HEK293 (cell line): ENCODE data around the gene AKAP11.

Source experiments
- CTCF ChIP-seq: fragments of 450-650 bp; formaldehyde crosslinking; IDR thresholded peaks from 2 replicates; pipeline ENCODE4 v1.5.1; 2016; ENCODE audit warnings: missing biosample characterization, missing genetic modification characterization
- TCF7L2 ChIP-seq: IDR thresholded peaks from 2 replicates; pipeline ENCODE4 v1.6.1; 2011; ENCODE audit warnings: low read depth, mild to moderate bottlenecking, inconsistent platforms, low read length, moderate library complexity, borderline replicate concordance
- ZBTB7A ChIP-seq: fragments of 450-650 bp; formaldehyde crosslinking; IDR thresholded peaks from 2 replicates; pipeline ENCODE4 v1.5.1; 2016; ENCODE audit warnings: low read depth, missing biosample characterization, missing genetic modification characterization
- ZNF121 ChIP-seq: fragments of 450-650 bp; formaldehyde crosslinking; IDR thresholded peaks from 2 replicates; pipeline ENCODE4 v1.5.1; 2016; ENCODE audit warnings: missing biosample characterization, missing genetic modification characterization
- ZNF140 ChIP-seq: fragments of 450-650 bp; formaldehyde crosslinking; IDR thresholded peaks from 2 replicates; pipeline ENCODE4 v1.5.1; 2016; ENCODE audit warnings: missing biosample characterization, missing genetic modification characterization
- ZNF18 ChIP-seq: fragments of 450-650 bp; formaldehyde crosslinking; IDR thresholded peaks from 2 replicates; pipeline ENCODE4 v1.5.1; 2016; ENCODE audit warnings: missing biosample characterization, missing genetic modification characterization
- ZNF274 ChIP-seq, 2 experiments: fragments of 200-500 bp in 1 of 2; fragments of 450-650 bp in 1 of 2; sonication (Bioruptor generic) in 1 of 2; formaldehyde crosslinking in 1 of 2; IDR thresholded peaks; 2 replicates each; pipeline versions ENCODE4 v1.5.1 to v1.6.1; 2014 to 2016; ENCODE audit warnings: borderline replicate concordance in 1 of 2, inconsistent platforms in 1 of 2, low read length in 1 of 2, missing biosample characterization in 1 of 2, missing genetic modification characterization in 1 of 2
- ZNF585B ChIP-seq: fragments of 450-650 bp; formaldehyde crosslinking; IDR thresholded peaks from 2 replicates; pipeline ENCODE4 v1.5.1; 2016; ENCODE audit warnings: missing biosample characterization, missing genetic modification characterization
- ZNF768 ChIP-seq: fragments of 450-650 bp; formaldehyde crosslinking; IDR thresholded peaks from 2 replicates; pipeline ENCODE4 v1.5.1; 2018; ENCODE audit warnings: missing biosample characterization, mild to moderate bottlenecking, missing genetic modification characterization
- ZSCAN30 ChIP-seq: fragments of 450-650 bp; IDR thresholded peaks from 2 replicates; pipeline ENCODE4 v1.5.1; 2018; ENCODE audit warnings: missing biosample characterization, mild to moderate bottlenecking, missing genetic modification characterization, moderate library complexity

GRCh38 chr13:42223681-42224080 is 48.3 kb upstream of the AKAP11 start:
- TF ChIP-seq CTCF (no peak), ZNF585B (tag by site-specific recombination) (no peak), ZBTB7A (no peak), ZNF140 (no peak), ZNF274 (IDR thresholded peaks at IDR 0.05; ENCODE audit: low read length) (no peak), ZNF274 (tag by site-specific recombination; IDR thresholded peaks at IDR 0.05; ENCODE audit: borderline replicate concordance) (no peak), ZNF768 (no peak), ZNF121 (tag by site-specific recombination) (no peak), ZSCAN30 (no peak), TCF7L2 (no peak), ZNF18 (tag by site-specific recombination) (no peak)
